ENCODE data around the gene RC3H1. TPM values are rescaled to one million over a fixed set of nuclear protein-coding genes. Genes with fewer than 3 reads are reported as not detected.

Gene RC3H1
- total RNA-seq, 2 donors from 2014 or later, result 43.5 to 51.9 TPM

DNA sequence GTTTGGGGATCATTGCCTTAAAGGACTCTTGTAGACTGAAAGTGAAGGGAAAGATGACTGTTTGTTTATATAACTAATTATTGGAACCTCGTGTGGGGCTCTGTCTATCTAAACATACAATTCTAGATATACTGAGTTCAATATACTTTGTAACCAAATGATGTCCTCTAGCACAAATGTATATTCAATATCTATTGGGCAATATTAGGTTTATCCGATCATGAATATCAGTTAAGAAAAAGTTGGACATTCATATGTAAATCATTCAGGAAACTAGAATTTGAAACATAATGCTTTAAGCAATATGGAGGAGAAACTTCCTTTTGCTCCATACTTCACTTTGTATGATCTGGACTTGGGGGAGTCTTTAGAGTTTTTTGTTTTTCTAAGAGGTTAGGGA is 8.9 kb upstream of the RC3H1 start:
- Mint-ChIP-seq H3K27ac (peak overlapping the region; percentile 37), H3K27me3 (ENCODE audit: insufficient read depth) (peaks cover 31% of the 10 kb centered on the region), H3K36me3 (ENCODE audit: low read depth) (no peaks in the 10 kb centered on the region), H3K9me3 (no peaks in the 10 kb centered on the region), H3K4me3 (no peak overlapping the region), H3K4me1 (peaks cover 3% of the 10 kb centered on the region)
- Histone ChIP-seq H3K4me1 (ENCODE audit: control insufficient read depth, insufficient read depth, low read length) (no peaks in the 10 kb centered on the region), H3K36me3 (ENCODE audit: control insufficient read depth, insufficient read depth, low read length) (no peaks in the 10 kb centered on the region), H3K9me3 (ENCODE audit: control insufficient read depth, low read length) (no peaks in the 10 kb centered on the region), H3K27me3 (ENCODE audit: control insufficient read depth, insufficient read depth, low read length, poor library complexity, severe bottlenecking) (no peaks in the 10 kb centered on the region), H3K27ac (ENCODE audit: low read depth, low read length) (no peak overlapping the region), H3K9ac (ENCODE audit: extremely low read depth, low read length, poor library complexity, severe bottlenecking) (no peak overlapping the region), H3K4me3 (ENCODE audit: low read length) (no peak overlapping the region)
- WGBS, 2 experiments (ENCODE audit: insufficient coverage in 1 of 2, insufficient read length in 1 of 2), result 100% methylated on average over 1 of the region's 2 CpGs
- TF ChIP-seq, protein P1, sequence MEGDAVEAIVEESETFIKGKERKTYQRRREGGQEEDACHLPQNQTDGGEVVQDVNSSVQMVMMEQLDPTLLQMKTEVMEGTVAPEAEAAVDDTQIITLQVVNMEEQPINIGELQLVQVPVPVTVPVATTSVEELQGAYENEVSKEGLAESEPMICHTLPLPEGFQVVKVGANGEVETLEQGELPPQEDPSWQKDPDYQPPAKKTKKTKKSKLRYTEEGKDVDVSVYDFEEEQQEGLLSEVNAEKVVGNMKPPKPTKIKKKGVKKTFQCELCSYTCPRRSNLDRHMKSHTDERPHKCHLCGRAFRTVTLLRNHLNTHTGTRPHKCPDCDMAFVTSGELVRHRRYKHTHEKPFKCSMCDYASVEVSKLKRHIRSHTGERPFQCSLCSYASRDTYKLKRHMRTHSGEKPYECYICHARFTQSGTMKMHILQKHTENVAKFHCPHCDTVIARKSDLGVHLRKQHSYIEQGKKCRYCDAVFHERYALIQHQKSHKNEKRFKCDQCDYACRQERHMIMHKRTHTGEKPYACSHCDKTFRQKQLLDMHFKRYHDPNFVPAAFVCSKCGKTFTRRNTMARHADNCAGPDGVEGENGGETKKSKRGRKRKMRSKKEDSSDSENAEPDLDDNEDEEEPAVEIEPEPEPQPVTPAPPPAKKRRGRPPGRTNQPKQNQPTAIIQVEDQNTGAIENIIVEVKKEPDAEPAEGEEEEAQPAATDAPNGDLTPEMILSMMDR (conservative IDR thresholded peaks at IDR 0.05), result no peak
- DNase-seq, result no peak

DNA sequence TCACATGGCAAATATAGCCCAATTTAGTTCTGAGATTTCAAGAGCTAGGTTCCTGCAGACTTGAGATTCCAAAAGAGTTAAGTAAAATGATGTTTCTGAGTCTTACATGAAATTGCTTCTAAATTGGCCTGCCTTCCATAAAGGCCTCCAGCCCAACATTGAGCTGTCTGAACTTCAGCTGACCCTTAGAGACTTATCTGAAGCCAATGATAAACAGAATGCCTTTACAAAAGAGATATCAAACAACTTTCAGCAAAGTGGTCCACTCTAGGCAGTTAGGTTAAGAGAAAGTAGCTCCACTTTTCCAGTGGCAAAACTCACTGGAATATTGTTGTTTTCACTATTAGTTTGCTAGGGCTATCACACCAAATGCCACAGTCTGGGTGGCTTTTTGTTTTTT is 6.3 kb upstream of the RC3H1 start:
- no peaks in the 10 kb centered on the region for H3K9me3 ChIP-seq (ENCODE audit: control insufficient read depth, low read length)
- H3K9ac ChIP-seq (ENCODE audit: extremely low read depth, low read length, poor library complexity, severe bottlenecking), result no peak overlapping the region
- Mint-ChIP-seq H3K9me3 (no peaks in the 10 kb centered on the region), H3K4me3 (no peak overlapping the region), H3K4me1 (peaks cover 6% of the 10 kb centered on the region), H3K36me3 (ENCODE audit: low read depth) (no peaks in the 10 kb centered on the region), H3K27ac (no peak overlapping the region), H3K27me3 (ENCODE audit: insufficient read depth) (peaks cover 27% of the 10 kb centered on the region)
- H3K27ac ChIP-seq (ENCODE audit: low read depth, low read length), result no peak overlapping the region
- TF ChIP-seq, protein P1 (conservative IDR thresholded peaks at IDR 0.05), result no peak
- no peaks in the 10 kb centered on the region for H3K4me1 ChIP-seq (ENCODE audit: control insufficient read depth, insufficient read depth, low read length)
- no peak for DNase-seq
- no peak overlapping the region for H3K4me3 ChIP-seq (ENCODE audit: low read length)
- H3K27me3 ChIP-seq (ENCODE audit: control insufficient read depth, insufficient read depth, low read length, poor library complexity, severe bottlenecking), result no peaks in the 10 kb centered on the region
- no peaks in the 10 kb centered on the region for H3K36me3 ChIP-seq (ENCODE audit: control insufficient read depth, insufficient read depth, low read length)

DNA sequence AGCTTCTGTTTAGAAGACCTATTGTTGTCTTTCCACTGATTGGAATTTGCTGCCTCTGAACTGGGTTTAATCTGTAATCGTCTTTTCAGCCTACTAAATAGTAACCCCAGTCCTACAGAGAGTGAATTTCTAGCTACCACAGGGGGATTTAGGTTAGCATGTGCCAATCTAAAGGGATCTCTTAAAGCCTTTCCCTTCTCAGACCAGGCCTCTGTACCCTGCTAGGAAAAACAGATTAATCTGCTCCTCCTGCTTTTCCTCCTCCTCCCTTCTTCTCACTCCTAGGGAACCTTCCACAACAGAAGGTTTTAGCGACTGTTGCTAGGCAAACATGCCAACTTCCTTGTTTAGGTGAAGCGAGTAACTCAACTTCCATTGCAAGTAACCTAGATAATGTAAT is 1.3 kb upstream of the RC3H1 start:
- peaks cover 2% of the 10 kb centered on the region for H3K27me3 Mint-ChIP-seq (ENCODE audit: insufficient read depth)
- Histone ChIP-seq H3K27me3 (ENCODE audit: control insufficient read depth, insufficient read depth, low read length, poor library complexity, severe bottlenecking) (no peaks in the 10 kb centered on the region), H3K36me3 (ENCODE audit: control insufficient read depth, insufficient read depth, low read length) (no peaks in the 10 kb centered on the region), H3K4me1 (ENCODE audit: control insufficient read depth, insufficient read depth, low read length) (no peaks in the 10 kb centered on the region), H3K9ac (ENCODE audit: extremely low read depth, low read length, poor library complexity, severe bottlenecking) (peak overlapping the region; percentile 98), H3K4me3 (ENCODE audit: low read length) (peak overlapping the region; percentile 93), H3K27ac (ENCODE audit: low read depth, low read length) (peak overlapping the region; percentile 91), H3K9me3 (ENCODE audit: control insufficient read depth, low read length) (no peaks in the 10 kb centered on the region)
- no peaks in the 10 kb centered on the region for H3K9me3 Mint-ChIP-seq
- peaks cover 4% of the 10 kb centered on the region for H3K36me3 Mint-ChIP-seq (ENCODE audit: low read depth)
- WGBS, 2 experiments (ENCODE audit: insufficient coverage in 1 of 2, insufficient read length in 1 of 2), result 25% methylated on average over 3 of the region's 3 CpGs; no CpG with 5 or more reads in 1 of the 2 experiments
- DNase-seq, result peak; percentile 78
- TF ChIP-seq, protein P1 (conservative IDR thresholded peaks at IDR 0.05), result no peak
- peaks cover 30% of the 10 kb centered on the region for H3K4me1 Mint-ChIP-seq
- peak overlapping the region; percentile 93 for H3K4me3 Mint-ChIP-seq
- H3K27ac Mint-ChIP-seq, result peak overlapping the region; percentile 100
